ENCODE results near the gene ZDHHC14. TPM values are rescaled to one million over a fixed set of nuclear protein-coding genes. Genes with fewer than 3 reads are reported as not detected.

The ZDHHC14 gene
- total RNA-seq, 2 donors from 2014 or later = 10.2 to 10.6 TPM

GRCh38 chr6:157723376-157723775 is 342.4 kb downstream of the ZDHHC14 start:
- H3K36me3 ChIP-seq (replicated peaks in 1 of 2; ENCODE audit: insufficient read depth in 1 of 2, low read depth in 2 of 2) = no peaks in the 10 kb centered on the region
- intact Hi-C loops (cut with DNase I) = no loop called here
- no peaks in the 10 kb centered on the region for H3K27me3 ChIP-seq
- H3K4me3 ChIP-seq = no peak overlapping the region
- no peak overlapping the region for H3K27ac ChIP-seq
- DNase-seq (no peak), ATAC-seq (no peak)
- peaks cover 7% of the 10 kb centered on the region for H3K4me1 ChIP-seq
- H3K9me3 ChIP-seq = no peaks in the 10 kb centered on the region
- 79 to 80% methylated on average over 4 of the region's 4 CpGs for WGBS, 2 donors
- TF ChIP-seq, protein P1, sequence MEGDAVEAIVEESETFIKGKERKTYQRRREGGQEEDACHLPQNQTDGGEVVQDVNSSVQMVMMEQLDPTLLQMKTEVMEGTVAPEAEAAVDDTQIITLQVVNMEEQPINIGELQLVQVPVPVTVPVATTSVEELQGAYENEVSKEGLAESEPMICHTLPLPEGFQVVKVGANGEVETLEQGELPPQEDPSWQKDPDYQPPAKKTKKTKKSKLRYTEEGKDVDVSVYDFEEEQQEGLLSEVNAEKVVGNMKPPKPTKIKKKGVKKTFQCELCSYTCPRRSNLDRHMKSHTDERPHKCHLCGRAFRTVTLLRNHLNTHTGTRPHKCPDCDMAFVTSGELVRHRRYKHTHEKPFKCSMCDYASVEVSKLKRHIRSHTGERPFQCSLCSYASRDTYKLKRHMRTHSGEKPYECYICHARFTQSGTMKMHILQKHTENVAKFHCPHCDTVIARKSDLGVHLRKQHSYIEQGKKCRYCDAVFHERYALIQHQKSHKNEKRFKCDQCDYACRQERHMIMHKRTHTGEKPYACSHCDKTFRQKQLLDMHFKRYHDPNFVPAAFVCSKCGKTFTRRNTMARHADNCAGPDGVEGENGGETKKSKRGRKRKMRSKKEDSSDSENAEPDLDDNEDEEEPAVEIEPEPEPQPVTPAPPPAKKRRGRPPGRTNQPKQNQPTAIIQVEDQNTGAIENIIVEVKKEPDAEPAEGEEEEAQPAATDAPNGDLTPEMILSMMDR (IDR thresholded peaks at IDR 0.05) = no peak
- TF ChIP-seq POLR2A (IDR thresholded peaks at IDR 0.05) = no peak

GRCh38 chr6:157724138-157724820 is 343.3 kb downstream of the ZDHHC14 start:
- Histone ChIP-seq H3K27me3 (no peaks in the 10 kb centered on the region), H3K4me3 (no peak overlapping the region), H3K36me3 (replicated peaks in 1 of 2; ENCODE audit: insufficient read depth in 1 of 2, low read depth in 2 of 2) (no peaks in the 10 kb centered on the region), H3K27ac (no peak overlapping the region), H3K9me3 (no peaks in the 10 kb centered on the region), H3K4me1 (peaks cover 7% of the 10 kb centered on the region)
- DNase-seq (no peak), ATAC-seq (no peak)
- intact Hi-C loops (cut with DNase I) = no loop called here
- WGBS, 2 donors = 88% methylated on average over 5 of the region's 5 CpGs
- TF ChIP-seq, protein P1 (IDR thresholded peaks at IDR 0.05) = no peak
- no peak for TF ChIP-seq POLR2A (IDR thresholded peaks at IDR 0.05)

DNA sequence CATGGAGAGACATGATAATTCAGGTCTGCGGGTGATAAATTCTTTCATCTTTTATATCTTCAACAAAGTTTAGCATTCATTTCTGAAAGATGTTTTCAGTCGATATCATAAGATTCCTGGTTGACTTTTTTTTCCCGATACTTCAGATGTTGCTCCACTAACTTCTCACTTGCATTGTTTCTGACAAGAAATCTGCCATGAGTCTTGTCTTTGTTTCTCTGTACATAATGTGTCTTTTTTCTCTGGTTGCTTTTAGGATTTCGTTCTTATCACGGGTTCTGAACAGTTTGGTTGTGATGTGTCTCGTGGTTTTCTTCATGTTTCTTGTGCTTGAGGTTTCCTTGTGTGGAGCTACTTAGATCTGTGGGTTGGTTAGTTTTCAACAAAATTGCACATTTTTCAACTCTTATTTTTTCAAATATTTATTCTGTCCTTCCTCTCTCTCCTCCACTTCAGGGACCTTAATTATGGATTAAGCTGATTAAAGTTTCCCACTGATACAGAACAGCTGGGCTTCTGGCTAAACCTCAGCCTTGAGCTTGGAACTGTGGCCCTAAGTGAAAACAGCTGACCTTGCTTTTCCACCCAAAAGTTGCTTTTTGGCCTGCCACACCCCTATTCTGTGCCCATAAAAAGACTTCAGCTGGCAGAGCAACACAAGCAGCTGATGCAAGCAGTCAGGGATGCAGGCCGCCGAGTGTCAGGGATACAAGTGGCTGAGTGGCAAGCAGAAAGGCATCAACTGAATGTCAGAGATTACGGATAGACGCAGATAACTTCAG is 344.2 kb downstream of the ZDHHC14 start:
- no peak for TF ChIP-seq POLR2A (IDR thresholded peaks at IDR 0.05)
- TF ChIP-seq, protein P1 (IDR thresholded peaks at IDR 0.05) = no peak
- H3K9me3 ChIP-seq = no peaks in the 10 kb centered on the region
- no peak for DNase-seq
- H3K36me3 ChIP-seq (replicated peaks in 1 of 2; ENCODE audit: insufficient read depth in 1 of 2, low read depth in 2 of 2) = no peaks in the 10 kb centered on the region
- WGBS, 2 donors = 88 to 96% methylated on average over 10 of the region's 10 CpGs
- no peak for ATAC-seq
- peaks cover 7% of the 10 kb centered on the region for H3K4me1 ChIP-seq
- H3K27ac ChIP-seq = no peak overlapping the region
- no peaks in the 10 kb centered on the region for H3K27me3 ChIP-seq
- H3K4me3 ChIP-seq = no peak overlapping the region
- intact Hi-C loops (cut with DNase I) = no loop called here

- H3K9me3 ChIP-seq = no peaks in the 10 kb centered on the region
Measured at GRCh38 chr6:157725836-157726235, 344.8 kb downstream of the ZDHHC14 start.

More at GRCh38 chr6:157725836-157726235, 344.8 kb downstream of the ZDHHC14 start:
- DNase-seq (no peak), ATAC-seq (no peak)
- TF ChIP-seq POLR2A (IDR thresholded peaks at IDR 0.05) = no peak
- TF ChIP-seq, protein P1 (IDR thresholded peaks at IDR 0.05) = no peak
- no peak overlapping the region for H3K4me3 ChIP-seq
- H3K36me3 ChIP-seq (replicated peaks in 1 of 2; ENCODE audit: insufficient read depth in 1 of 2, low read depth in 2 of 2) = no peaks in the 10 kb centered on the region
- intact Hi-C loops (cut with DNase I) = no loop called here
- 92 to 97% methylated on average over 7 of the region's 7 CpGs for WGBS, 2 donors
- no peak overlapping the region for H3K27ac ChIP-seq
- no peaks in the 10 kb centered on the region for H3K27me3 ChIP-seq
- H3K4me1 ChIP-seq = peaks cover 7% of the 10 kb centered on the region

Data from body of pancreas (tissue), 4 donors.